ENCODE measurements around the gene LRG1.
"Not testable (repeated sequence)": the region's sequence is repeated elsewhere in the genome, so short reads cannot be mapped to it uniquely, and the experiment has no call there.

LRG1 gene

GRCh38 chr19:4550018-4550417 is 10.2 kb upstream of the LRG1 start:
- DNase-seq, result no peak

GRCh38 chr19:4548238-4548584 is 8.4 kb upstream of the LRG1 start:
- no peak for DNase-seq

GRCh38 chr19:4547303-4548237 is 7.7 kb upstream of the LRG1 start:
- peak; percentile 41 for DNase-seq

- no peak for DNase-seq
Observed at GRCh38 chr19:4543842-4544647, 4.2 kb upstream of the LRG1 start.

- no peak for DNase-seq
Observed at GRCh38 chr19:4542896-4543841, 3.3 kb upstream of the LRG1 start.

GRCh38 chr19:4541806-4542145 is 1.9 kb upstream of the LRG1 start:
- not testable (repeated sequence) for DNase-seq

GRCh38 chr19:4541114-4541805 is 1.4 kb upstream of the LRG1 start:
- no peak for DNase-seq

- DNase-seq, result no peak
Observed at GRCh38 chr19:4539169-4539692, 605 bp downstream of the LRG1 start.

GRCh38 chr19:4538601-4538954 is 1.3 kb downstream of the LRG1 start:
- no peak for DNase-seq

GRCh38 chr19:4537953-4538600 is 1.8 kb downstream of the LRG1 start:
- no peak for DNase-seq

GRCh38 chr19:4536798-4537197 is 3.0 kb downstream of the LRG1 start:
- DNase-seq, result no peak

- peak; percentile 21 for DNase-seq
Observed at GRCh38 chr19:4534836-4535658, 4.8 kb downstream of the LRG1 start, which contains the start of gene PLIN5. Gene PLIN5, minus strand, starts transcription at chr19:4535224. Its CDS starts 1,150 bp downstream, at chr19:4534074.

GRCh38 chr19:4533835-4534424 is 5.9 kb downstream of the LRG1 start:
- DNase-seq, result no peak

GRCh38 chr19:4533334-4533733 is 6.5 kb downstream of the LRG1 start:
- no peak for DNase-seq

GRCh38 chr19:4531562-4532165 is 8.2 kb downstream of the LRG1 start:
- DNase-seq, result no peak

- DNase-seq, result no peak
Observed at GRCh38 chr19:4529924-4530522, 9.8 kb downstream of the LRG1 start.

GRCh38 chr19:4528843-4529242 is 11.0 kb downstream of the LRG1 start:
- DNase-seq, result no peak

GRCh38 chr19:4527377-4527776 is 12.5 kb downstream of the LRG1 start:
- DNase-seq, result not testable (repeated sequence)

GRCh38 chr19:4525563-4526002 is 14.3 kb downstream of the LRG1 start:
- DNase-seq, result no peak
